RWPE2 (cell line): ENCODE measurements around the gene REM2.
A peak's percentile ranks its signal among the peaks of the same experiment; 100 is the strongest.

ENCODE experiments used
- ATAC-seq: fragments of 200-7000 bp; cut with Tn5 transposase; 3 replicates; pipeline ENCODE4 v1.9.1; 2021; ENCODE audit warnings: low read depth
- DNase-seq: peaks from one replicate; pipeline ENCODE4 v3.0.0-alpha.2; 2020; ENCODE audit warnings: low spot score
- H3K27ac ChIP-seq: fragments of 450-650 bp; 2 replicates; pipeline ENCODE4 v1.5.1; 2017; ENCODE audit warnings: mild to moderate bottlenecking; ENCODE audit not compliant: poor library complexity, severe bottlenecking
- H3K27me3 ChIP-seq: fragments of 250-450 bp; sonication (Bioruptor Pico); 2 replicates; pipeline ENCODE4 v1.5.1; 2021; ENCODE audit warnings: mild to moderate bottlenecking, moderate library complexity; ENCODE audit not compliant: insufficient read depth, poor library complexity, severe bottlenecking
- H3K36me3 ChIP-seq: fragments of 250-450 bp; sonication (Bioruptor Pico); 2 replicates; pipeline ENCODE4 v1.5.1; 2020; ENCODE audit warnings: low read depth, mild to moderate bottlenecking, moderate library complexity
- H3K4me1 ChIP-seq: fragments of 250-450 bp; sonication (Bioruptor Pico); 2 replicates; pipeline ENCODE4 v1.5.1; 2021; ENCODE audit warnings: mild to moderate bottlenecking, moderate library complexity; ENCODE audit not compliant: insufficient read depth, poor library complexity, severe bottlenecking
- H3K4me3 ChIP-seq: fragments of 250-450 bp; sonication (Bioruptor Pico); 2 replicates; pipeline ENCODE4 v1.5.1; 2021; ENCODE audit warnings: mild to moderate bottlenecking, moderate library complexity; ENCODE audit not compliant: severe bottlenecking
- H3K9me3 ChIP-seq: fragments of 250-450 bp; sonication (Bioruptor Pico); 2 replicates; pipeline ENCODE4 v1.5.1; 2021; ENCODE audit warnings: mild to moderate bottlenecking, moderate library complexity; ENCODE audit not compliant: severe bottlenecking
- TF ChIP-seq, protein P1 (sequence below): fragments of 450-650 bp; IDR thresholded peaks from one replicate; pipeline ENCODE4 v1.5.1; 2017; ENCODE audit warnings: mild to moderate bottlenecking, moderate library complexity; ENCODE audit not compliant: poor library complexity, severe bottlenecking

Gene REM2

DNA sequence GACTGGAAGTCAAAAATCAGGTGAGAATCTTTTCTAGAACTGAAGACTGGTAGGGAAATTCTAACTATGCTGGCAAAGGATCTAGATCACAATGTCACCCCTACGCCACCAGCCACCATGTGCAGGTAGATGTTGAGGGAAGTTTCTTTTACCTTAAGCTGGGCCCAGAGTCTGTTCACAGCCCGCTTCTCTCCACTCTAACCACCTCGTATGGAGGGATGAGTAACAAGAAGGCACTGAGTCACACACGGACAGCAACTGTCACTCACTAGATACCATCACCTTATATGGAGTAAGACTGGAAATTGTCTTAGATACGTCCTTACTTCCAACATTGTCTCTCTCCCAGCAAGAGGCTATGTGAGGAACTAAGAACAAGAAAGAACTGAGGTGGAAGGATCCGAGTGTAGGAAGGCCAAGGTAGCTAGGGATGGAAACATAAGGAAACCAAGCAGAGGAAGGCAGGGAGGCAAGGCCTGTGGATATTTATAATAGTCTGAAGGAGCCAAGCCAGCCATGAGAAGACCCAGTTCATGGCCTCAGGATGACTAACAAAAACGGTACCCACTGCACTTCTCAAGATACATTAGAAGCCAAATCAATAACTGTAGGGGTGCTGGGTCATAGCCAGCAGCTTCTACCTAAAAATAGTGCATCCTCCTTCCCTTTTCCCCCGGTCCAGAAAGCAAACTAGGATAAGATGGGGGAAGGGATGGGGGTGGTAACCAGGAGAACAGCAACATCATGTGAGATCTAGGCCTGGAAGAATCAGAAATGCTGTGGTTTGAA, 15.5 kb downstream of the REM2 start:
- Histone ChIP-seq H3K27ac (peak overlapping the region; percentile 49), H3K9me3 (no peaks in the 10 kb centered on the region), H3K4me1 (peaks cover 12% of the 10 kb centered on the region), H3K4me3 (no peak overlapping the region), H3K27me3 (no peaks in the 10 kb centered on the region), H3K36me3 (peaks cover 31% of the 10 kb centered on the region)
- no peak for DNase-seq
- TF ChIP-seq, protein P1, sequence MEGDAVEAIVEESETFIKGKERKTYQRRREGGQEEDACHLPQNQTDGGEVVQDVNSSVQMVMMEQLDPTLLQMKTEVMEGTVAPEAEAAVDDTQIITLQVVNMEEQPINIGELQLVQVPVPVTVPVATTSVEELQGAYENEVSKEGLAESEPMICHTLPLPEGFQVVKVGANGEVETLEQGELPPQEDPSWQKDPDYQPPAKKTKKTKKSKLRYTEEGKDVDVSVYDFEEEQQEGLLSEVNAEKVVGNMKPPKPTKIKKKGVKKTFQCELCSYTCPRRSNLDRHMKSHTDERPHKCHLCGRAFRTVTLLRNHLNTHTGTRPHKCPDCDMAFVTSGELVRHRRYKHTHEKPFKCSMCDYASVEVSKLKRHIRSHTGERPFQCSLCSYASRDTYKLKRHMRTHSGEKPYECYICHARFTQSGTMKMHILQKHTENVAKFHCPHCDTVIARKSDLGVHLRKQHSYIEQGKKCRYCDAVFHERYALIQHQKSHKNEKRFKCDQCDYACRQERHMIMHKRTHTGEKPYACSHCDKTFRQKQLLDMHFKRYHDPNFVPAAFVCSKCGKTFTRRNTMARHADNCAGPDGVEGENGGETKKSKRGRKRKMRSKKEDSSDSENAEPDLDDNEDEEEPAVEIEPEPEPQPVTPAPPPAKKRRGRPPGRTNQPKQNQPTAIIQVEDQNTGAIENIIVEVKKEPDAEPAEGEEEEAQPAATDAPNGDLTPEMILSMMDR, result no peak
- peak; percentile 97 for ATAC-seq

DNA sequence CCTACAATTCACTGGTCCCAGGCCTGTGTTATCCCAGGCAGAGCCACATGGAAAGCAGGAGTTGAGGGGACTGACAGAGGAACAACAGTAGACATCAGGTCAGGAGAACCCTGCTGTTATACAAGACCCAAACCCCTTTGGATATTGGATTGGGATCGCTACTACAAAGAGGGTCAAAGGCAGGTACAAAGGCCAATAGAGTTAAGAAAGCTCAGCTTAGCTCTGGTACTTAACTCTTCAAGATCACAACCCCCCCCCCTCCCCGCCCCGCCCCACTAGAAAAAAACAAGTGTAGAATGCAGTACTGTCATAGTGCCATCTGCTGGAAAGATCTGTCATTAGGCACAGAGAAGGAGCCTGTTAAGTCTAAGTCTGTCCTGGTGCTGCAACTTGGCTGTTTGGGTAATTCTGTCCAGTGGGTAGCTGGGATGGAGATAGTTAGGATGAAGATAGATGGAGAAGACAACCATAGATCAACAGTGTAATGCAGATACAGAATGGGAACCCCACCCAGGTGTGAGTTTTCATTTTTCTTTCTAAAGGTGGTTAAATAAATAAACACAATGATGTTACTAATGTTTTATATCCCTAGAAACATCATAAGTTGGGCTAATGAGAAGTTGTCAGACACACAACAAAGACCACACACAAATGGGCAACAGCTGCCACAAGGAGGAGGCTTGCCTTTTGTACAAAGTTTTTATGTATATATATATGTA, 17.2 kb downstream of the REM2 start:
- TF ChIP-seq, protein P1, result peak; percentile 91
- Histone ChIP-seq H3K27ac (no peak overlapping the region), H3K27me3 (no peaks in the 10 kb centered on the region), H3K4me3 (no peak overlapping the region), H3K9me3 (no peaks in the 10 kb centered on the region), H3K36me3 (peaks cover 48% of the 10 kb centered on the region), H3K4me1 (peaks cover 12% of the 10 kb centered on the region)
- ATAC-seq (peak; percentile 47), DNase-seq (no peak)

DNA sequence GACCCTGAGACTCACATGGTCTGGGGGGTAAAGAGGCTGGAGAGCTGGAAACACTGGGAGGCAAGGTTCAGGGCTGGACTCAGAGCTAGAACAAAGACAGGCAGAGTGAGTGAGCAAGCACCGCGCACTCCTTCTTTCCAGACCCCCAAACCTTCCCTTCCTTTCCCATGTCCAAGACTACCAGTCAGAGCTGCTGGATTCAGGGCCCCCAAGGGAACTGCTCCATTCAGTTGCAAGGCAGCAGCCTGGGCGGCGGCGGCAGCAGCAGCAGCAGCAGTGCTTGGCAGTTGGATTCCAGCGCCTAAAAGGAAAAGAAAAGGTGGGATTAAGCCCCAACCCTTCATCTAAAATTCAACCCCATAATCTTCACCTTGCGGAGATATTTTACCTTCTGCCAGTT, 18.8 kb downstream of the REM2 start:
- no peak overlapping the region for H3K4me3 ChIP-seq
- DNase-seq (no peak), ATAC-seq (no peak)
- no peaks in the 10 kb centered on the region for H3K27me3 ChIP-seq
- peaks cover 12% of the 10 kb centered on the region for H3K4me1 ChIP-seq
- H3K36me3 ChIP-seq, result peaks cover 64% of the 10 kb centered on the region
- H3K27ac ChIP-seq, result no peak overlapping the region
- H3K9me3 ChIP-seq, result no peaks in the 10 kb centered on the region
- TF ChIP-seq, protein P1, result no peak

DNA sequence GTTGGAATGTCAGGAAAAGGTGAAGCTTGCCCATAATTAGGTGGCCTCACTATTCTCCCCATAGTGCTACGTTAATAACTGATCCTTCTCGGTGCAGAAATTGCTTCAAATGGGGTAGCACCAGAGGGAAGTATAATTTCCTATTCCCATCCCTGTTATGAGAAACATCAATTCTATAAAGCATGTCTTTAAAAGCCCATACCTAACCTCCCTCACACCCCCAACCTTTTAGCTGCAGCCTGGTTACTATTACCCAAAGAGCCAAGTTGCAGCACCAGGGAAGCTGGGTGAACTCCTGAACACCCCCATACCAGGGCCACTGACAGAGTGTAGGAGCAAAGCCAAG, 20.7 kb downstream of the REM2 start:
- no peak overlapping the region for H3K27ac ChIP-seq
- ATAC-seq, result no peak
- TF ChIP-seq, protein P1, result no peak
- H3K27me3 ChIP-seq, result no peaks in the 10 kb centered on the region
- H3K9me3 ChIP-seq, result no peaks in the 10 kb centered on the region
- peaks cover 83% of the 10 kb centered on the region for H3K36me3 ChIP-seq
- H3K4me3 ChIP-seq, result no peak overlapping the region
- no peak for DNase-seq
- H3K4me1 ChIP-seq, result peaks cover 2% of the 10 kb centered on the region

DNA sequence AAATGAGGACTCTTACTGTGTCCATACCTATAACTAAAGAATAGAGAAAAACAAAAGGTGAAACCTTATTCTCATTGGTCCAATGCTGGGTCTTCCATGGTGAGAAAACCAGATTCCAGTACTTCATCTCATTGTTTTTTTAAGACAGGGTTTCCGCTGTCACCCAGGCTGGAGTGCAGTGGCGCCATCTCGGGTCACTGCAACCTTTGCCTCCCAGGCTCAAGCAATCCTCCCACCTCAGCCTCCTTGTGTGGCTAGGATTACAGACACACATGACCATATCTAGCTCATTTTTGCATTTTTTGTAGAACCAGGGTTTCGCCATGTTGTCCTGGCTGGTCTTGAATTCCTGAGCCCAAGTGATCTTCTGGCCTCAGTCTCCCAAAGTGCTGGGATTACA, 22.6 kb downstream of the REM2 start:
- Histone ChIP-seq H3K9me3 (no peaks in the 10 kb centered on the region), H3K27me3 (no peaks in the 10 kb centered on the region), H3K27ac (no peak overlapping the region), H3K36me3 (peaks cover 93% of the 10 kb centered on the region), H3K4me3 (no peak overlapping the region), H3K4me1 (no peaks in the 10 kb centered on the region)
- TF ChIP-seq, protein P1, result no peak
- DNase-seq (no peak), ATAC-seq (no peak)
